Lower leg skin (tissue), 3 donors: ENCODE measurements around the gene XPC.

Experiments used
- POLR2A ChIP-seq, 2 donors: fragments of 450-650 bp; IDR thresholded peaks; one replicate each; pipeline ENCODE4 v1.6.1; 2016 to 2017; ENCODE audit warnings: antibody characterized with exemption in 2 of 2, mild to moderate bottlenecking in 1 of 2, moderate library complexity in 1 of 2
- TF ChIP-seq, protein P1 (sequence below), 3 donors: fragments of 450-650 bp; IDR thresholded peaks; one replicate each; pipeline ENCODE4 v1.5.1; 2016; ENCODE audit warnings: antibody characterized with exemption in 3 of 3, mild to moderate bottlenecking in 3 of 3, moderate library complexity in 2 of 3

DNA sequence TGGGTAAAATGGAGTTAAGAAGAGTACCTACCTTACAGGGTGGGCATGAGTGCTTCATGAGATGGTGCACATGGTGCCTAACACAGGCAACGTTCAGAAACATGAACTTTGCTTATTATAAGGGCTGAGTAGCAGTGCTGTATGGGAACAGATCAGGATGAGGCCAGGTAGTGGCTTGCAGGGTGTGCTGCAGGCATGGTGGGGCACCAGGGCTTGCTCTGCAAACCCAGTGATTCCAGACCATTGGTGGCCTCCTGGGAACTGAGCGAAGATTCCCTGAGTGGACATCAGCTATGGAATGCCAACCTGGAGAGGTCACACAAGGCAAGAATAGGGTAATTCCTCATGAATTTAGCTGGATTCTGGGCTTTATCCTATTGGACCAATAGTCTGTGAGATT is 37.7 kb downstream of the XPC start:
- no peak for TF ChIP-seq POLR2A (IDR thresholded peaks at IDR 0.05)
- TF ChIP-seq, protein P1, sequence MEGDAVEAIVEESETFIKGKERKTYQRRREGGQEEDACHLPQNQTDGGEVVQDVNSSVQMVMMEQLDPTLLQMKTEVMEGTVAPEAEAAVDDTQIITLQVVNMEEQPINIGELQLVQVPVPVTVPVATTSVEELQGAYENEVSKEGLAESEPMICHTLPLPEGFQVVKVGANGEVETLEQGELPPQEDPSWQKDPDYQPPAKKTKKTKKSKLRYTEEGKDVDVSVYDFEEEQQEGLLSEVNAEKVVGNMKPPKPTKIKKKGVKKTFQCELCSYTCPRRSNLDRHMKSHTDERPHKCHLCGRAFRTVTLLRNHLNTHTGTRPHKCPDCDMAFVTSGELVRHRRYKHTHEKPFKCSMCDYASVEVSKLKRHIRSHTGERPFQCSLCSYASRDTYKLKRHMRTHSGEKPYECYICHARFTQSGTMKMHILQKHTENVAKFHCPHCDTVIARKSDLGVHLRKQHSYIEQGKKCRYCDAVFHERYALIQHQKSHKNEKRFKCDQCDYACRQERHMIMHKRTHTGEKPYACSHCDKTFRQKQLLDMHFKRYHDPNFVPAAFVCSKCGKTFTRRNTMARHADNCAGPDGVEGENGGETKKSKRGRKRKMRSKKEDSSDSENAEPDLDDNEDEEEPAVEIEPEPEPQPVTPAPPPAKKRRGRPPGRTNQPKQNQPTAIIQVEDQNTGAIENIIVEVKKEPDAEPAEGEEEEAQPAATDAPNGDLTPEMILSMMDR (IDR thresholded peaks at IDR 0.05): no peak
